ENCODE results near the gene ZNF335. TPM values are rescaled to one million over a fixed set of nuclear protein-coding genes. Genes with fewer than 3 reads are reported as not detected.
A peak's percentile ranks its signal among the peaks of the same experiment; 100 is the strongest.

ZNF335 gene
- total and polyA plus RNA-seq, 2 of the 13 experiments (the other 11 are each of a cell fraction or from before 2014, with no cell fraction given) = 9.7 to 13.7 TPM

GRCh38 chr20:45972500-45973183, 639 bp upstream of the ZNF335 start (continued):
- TF ChIP-seq ZBTB40 (IDR thresholded peaks at IDR 0.05) = no peak
- no peak for TF ChIP-seq ZBTB40 (CRISPR knock-in tag; IDR thresholded peaks at IDR 0.05)
- TF ChIP-seq, protein P1, sequence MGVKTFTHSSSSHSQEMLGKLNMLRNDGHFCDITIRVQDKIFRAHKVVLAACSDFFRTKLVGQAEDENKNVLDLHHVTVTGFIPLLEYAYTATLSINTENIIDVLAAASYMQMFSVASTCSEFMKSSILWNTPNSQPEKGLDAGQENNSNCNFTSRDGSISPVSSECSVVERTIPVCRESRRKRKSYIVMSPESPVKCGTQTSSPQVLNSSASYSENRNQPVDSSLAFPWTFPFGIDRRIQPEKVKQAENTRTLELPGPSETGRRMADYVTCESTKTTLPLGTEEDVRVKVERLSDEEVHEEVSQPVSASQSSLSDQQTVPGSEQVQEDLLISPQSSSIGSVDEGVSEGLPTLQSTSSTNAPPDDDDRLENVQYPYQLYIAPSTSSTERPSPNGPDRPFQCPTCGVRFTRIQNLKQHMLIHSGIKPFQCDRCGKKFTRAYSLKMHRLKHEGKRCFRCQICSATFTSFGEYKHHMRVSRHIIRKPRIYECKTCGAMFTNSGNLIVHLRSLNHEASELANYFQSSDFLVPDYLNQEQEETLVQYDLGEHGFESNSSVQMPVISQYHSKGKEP (CRISPR knock-in tag; IDR thresholded peaks at IDR 0.05) = no peak
- no peak for TF ChIP-seq CHD4 (IDR thresholded peaks at IDR 0.05; ENCODE audit: borderline replicate concordance, low read length)
- TF ChIP-seq PREB (CRISPR knock-in tag; IDR thresholded peaks at IDR 0.05) = no peak
- TF ChIP-seq ZNF879 (CRISPR knock-in tag; IDR thresholded peaks at IDR 0.05) = no peak
- peak; percentile 60; the same call in 1 of the 2 replicates for TF ChIP-seq EHMT2 (IDR thresholded peaks at IDR 0.05; ENCODE audit: borderline replicate concordance, low read depth, low read length)
- no peak for TF ChIP-seq ZSCAN29 (CRISPR knock-in tag; conservative IDR thresholded peaks at IDR 0.05)
- 0 out of 2 replicates have a peak, but pooled peaks have one; percentile 31 for TF ChIP-seq ELF4 (CRISPR knock-in tag; IDR thresholded peaks at IDR 0.05; ENCODE audit: borderline replicate concordance)
- peak; percentile 25; the same call in 1 of the 2 replicates for TF ChIP-seq ARID3A (IDR thresholded peaks at IDR 0.05; ENCODE audit: low read depth, low read length)
- TF ChIP-seq ZSCAN21 (CRISPR knock-in tag; IDR thresholded peaks at IDR 0.05; ENCODE audit: borderline replicate concordance) = no peak
- no peak; the same call in 1 of the 2 replicates for TF ChIP-seq CENPT (CRISPR knock-in tag; IDR thresholded peaks at IDR 0.05; ENCODE audit: low read depth)
- TF ChIP-seq SNAPC2 (CRISPR knock-in tag; IDR thresholded peaks at IDR 0.05) = no peak
- TF ChIP-seq ETV5 (CRISPR knock-in tag; IDR thresholded peaks at IDR 0.05; ENCODE audit: borderline replicate concordance) = no peak

All from HepG2 (cell line).